ENCODE data around the gene FAM180A. TPM values are rescaled to one million over a fixed set of nuclear protein-coding genes. Genes with fewer than 3 reads are reported as not detected.

Gene FAM180A
- total RNA-seq, 4 donors from 2014 or later, result 0.65 to 1.9 (median 1.4) TPM; not detected in 1

- no peak for TF ChIP-seq CTCF (IDR thresholded peaks at IDR 0.05 in 4 of 5, conservative IDR thresholded peaks at IDR 0.05 in 1 of 5)
- no peak for TF ChIP-seq POLR2A (IDR thresholded peaks at IDR 0.05)
- intact Hi-C loops (cut with DNase I; ENCODE audit: low total_unique reads), result no loop called here
- H3K4me3 ChIP-seq, result no peak overlapping the region
- no peaks in the 10 kb centered on the region for H3K9me3 ChIP-seq
- no peaks in the 10 kb centered on the region for H3K27me3 ChIP-seq
- H3K4me1 ChIP-seq, result no peaks in the 10 kb centered on the region
- H3K36me3 ChIP-seq, result no peaks in the 10 kb centered on the region
- ATAC-seq (no peak), DNase-seq (no peak)
- H3K27ac ChIP-seq, result no peak overlapping the region
- in situ Hi-C loops (cut with MboI; ENCODE audit: low sequenced_read_pairs in 4 of 4), result no loop called here
Measured at GRCh38 chr7:135718219-135718618, 30.4 kb downstream of the FAM180A start.

GRCh38 chr7:135717693-135718092 is 30.9 kb downstream of the FAM180A start:
- DNase-seq (no peak), ATAC-seq (no peak)
- TF ChIP-seq CTCF (IDR thresholded peaks at IDR 0.05 in 4 of 5, conservative IDR thresholded peaks at IDR 0.05 in 1 of 5) (no peak), POLR2A (IDR thresholded peaks at IDR 0.05) (no peak)
- Histone ChIP-seq H3K36me3 (no peaks in the 10 kb centered on the region), H3K9me3 (no peaks in the 10 kb centered on the region), H3K4me1 (no peaks in the 10 kb centered on the region), H3K27ac (no peak overlapping the region), H3K27me3 (no peaks in the 10 kb centered on the region), H3K4me3 (no peak overlapping the region)
- in situ Hi-C loops (cut with MboI; ENCODE audit: low sequenced_read_pairs in 4 of 4) (no loop called here), intact Hi-C loops (cut with DNase I; ENCODE audit: low total_unique reads) (no loop called here)

GRCh38 chr7:135716677-135717238 is 31.9 kb downstream of the FAM180A start:
- ATAC-seq, result no peak
- H3K4me3 ChIP-seq, result no peak overlapping the region
- intact Hi-C loops (cut with DNase I; ENCODE audit: low total_unique reads), result no loop called here
- no peaks in the 10 kb centered on the region for H3K36me3 ChIP-seq
- H3K27me3 ChIP-seq, result no peaks in the 10 kb centered on the region
- DNase-seq, result no peak
- H3K4me1 ChIP-seq, result no peaks in the 10 kb centered on the region
- no peaks in the 10 kb centered on the region for H3K9me3 ChIP-seq
- in situ Hi-C loops (cut with MboI; ENCODE audit: low sequenced_read_pairs in 4 of 4), result no loop called here
- TF ChIP-seq CTCF (IDR thresholded peaks at IDR 0.05 in 4 of 5, conservative IDR thresholded peaks at IDR 0.05 in 1 of 5) (no peak), POLR2A (IDR thresholded peaks at IDR 0.05) (no peak)
- no peak overlapping the region for H3K27ac ChIP-seq

- no peak for TF ChIP-seq POLR2A (IDR thresholded peaks at IDR 0.05)
Measured at GRCh38 chr7:135715673-135716072, 32.9 kb downstream of the FAM180A start.

GRCh38 chr7:135715055-135715522 is 33.5 kb downstream of the FAM180A start:
- H3K27me3 ChIP-seq, result no peaks in the 10 kb centered on the region
- in situ Hi-C loops (cut with MboI; ENCODE audit: low sequenced_read_pairs in 4 of 4) (no loop called here), intact Hi-C loops (cut with DNase I; ENCODE audit: low total_unique reads) (no loop called here)
- DNase-seq (no peak), ATAC-seq (no peak)
- H3K9me3 ChIP-seq, result no peaks in the 10 kb centered on the region
- no peak overlapping the region for H3K4me3 ChIP-seq
- H3K36me3 ChIP-seq, result no peaks in the 10 kb centered on the region
- H3K4me1 ChIP-seq, result no peaks in the 10 kb centered on the region
- H3K27ac ChIP-seq, result no peak overlapping the region
- TF ChIP-seq CTCF (IDR thresholded peaks at IDR 0.05 in 4 of 5, conservative IDR thresholded peaks at IDR 0.05 in 1 of 5), result no peak

More at GRCh38 chr7:135715673-135716072, 32.9 kb downstream of the FAM180A start:
- in situ Hi-C loops (cut with MboI; ENCODE audit: low sequenced_read_pairs in 4 of 4) (no loop called here), intact Hi-C loops (cut with DNase I; ENCODE audit: low total_unique reads) (no loop called here)
- no peak overlapping the region for H3K4me3 ChIP-seq
- H3K36me3 ChIP-seq, result no peaks in the 10 kb centered on the region
- no peaks in the 10 kb centered on the region for H3K9me3 ChIP-seq
- no peaks in the 10 kb centered on the region for H3K4me1 ChIP-seq
- no peak for ATAC-seq
- no peaks in the 10 kb centered on the region for H3K27me3 ChIP-seq
- H3K27ac ChIP-seq, result no peak overlapping the region
- no peak for DNase-seq

Measured in gastrocnemius medialis (tissue), 4 donors.